GM12874 (cell line): ENCODE measurements around the gene GLS.

Experiments used
- TF ChIP-seq, protein P1 (sequence below): IDR thresholded peaks from 2 replicates; pipeline ENCODE4 v1.5.1; 2011; ENCODE audit warnings: low read depth, mild to moderate bottlenecking, control low read depth, low read length, moderate library complexity; ENCODE audit not compliant: insufficient read depth

The GLS gene

DNA sequence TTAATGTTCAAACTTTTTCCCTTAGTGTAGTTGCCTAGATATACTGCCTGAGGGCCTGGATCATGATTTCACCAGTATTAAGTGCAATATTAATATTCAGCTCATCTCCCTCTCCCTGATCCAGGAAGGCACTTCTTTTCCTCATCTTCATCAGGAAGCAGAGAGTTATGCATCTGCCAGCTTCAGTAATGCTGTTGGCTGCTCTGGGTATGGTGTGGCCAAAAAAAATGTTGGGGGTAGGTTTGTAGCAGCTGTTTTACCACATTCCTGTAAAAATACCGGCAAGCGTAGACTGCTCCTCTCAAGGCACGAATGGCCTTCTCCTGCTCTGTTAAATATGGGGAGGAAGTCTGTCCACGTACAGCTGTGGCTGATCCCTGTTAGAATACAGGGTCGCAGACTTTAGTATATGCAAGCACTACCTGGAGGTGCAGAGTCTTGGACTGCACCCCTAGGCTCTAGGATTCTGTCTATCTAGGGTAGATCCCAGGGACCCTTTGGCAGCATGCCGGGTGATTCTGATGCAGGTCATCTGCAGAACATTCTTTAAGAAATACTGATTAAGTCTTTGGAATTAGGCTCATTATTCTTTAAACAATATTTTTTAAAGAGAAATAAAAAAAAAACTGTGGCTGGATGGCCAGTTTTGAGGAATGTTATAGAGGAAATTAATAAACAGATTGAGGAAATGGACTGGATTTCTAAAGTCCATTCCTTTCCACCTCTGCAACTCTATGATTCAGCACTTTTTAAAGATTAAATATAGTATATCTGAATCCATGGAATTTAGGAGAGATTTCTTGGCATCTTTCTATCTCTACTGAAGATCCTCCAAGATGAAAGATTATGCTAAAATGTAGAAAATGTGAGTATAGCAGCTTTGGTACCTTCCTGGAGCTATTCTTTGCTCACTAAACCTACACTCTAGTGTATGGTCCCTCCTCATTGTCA lies 21.0 kb upstream of the GLS start:
- TF ChIP-seq, protein P1, sequence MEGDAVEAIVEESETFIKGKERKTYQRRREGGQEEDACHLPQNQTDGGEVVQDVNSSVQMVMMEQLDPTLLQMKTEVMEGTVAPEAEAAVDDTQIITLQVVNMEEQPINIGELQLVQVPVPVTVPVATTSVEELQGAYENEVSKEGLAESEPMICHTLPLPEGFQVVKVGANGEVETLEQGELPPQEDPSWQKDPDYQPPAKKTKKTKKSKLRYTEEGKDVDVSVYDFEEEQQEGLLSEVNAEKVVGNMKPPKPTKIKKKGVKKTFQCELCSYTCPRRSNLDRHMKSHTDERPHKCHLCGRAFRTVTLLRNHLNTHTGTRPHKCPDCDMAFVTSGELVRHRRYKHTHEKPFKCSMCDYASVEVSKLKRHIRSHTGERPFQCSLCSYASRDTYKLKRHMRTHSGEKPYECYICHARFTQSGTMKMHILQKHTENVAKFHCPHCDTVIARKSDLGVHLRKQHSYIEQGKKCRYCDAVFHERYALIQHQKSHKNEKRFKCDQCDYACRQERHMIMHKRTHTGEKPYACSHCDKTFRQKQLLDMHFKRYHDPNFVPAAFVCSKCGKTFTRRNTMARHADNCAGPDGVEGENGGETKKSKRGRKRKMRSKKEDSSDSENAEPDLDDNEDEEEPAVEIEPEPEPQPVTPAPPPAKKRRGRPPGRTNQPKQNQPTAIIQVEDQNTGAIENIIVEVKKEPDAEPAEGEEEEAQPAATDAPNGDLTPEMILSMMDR: no peak

DNA sequence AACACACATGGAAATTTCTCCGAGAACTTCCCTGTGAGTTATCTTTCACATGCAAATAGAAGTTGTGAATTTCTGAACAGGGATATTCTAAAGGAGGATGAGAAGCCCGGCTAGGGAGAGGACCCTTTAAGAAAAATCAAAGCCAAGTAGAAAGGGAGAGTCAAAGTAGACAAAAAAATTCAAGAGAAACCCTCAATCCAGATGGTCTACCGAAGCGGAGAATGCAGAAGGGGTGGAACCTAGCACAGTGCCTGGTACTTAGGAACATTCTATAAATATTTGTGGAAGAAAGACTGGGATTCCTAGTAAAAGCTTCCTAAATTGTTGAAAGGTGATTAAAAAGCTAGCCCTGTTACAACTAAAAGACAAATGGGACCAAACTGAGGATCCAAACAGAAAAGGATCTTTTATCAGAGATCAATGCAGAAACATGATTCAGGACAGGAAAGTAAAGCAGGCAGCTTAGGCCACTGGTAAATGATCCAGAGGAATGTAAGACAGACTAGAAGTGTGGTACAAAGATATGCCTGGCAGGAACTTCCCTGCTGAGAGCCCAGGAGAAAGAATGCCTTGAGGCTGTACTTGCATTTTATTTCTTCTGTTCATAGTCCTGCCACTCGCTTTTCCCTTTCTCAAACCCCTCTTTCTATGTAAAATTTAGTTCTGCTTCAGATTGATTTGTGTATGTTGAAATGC lies 19.5 kb upstream of the GLS start:
- TF ChIP-seq, protein P1: no peak

DNA sequence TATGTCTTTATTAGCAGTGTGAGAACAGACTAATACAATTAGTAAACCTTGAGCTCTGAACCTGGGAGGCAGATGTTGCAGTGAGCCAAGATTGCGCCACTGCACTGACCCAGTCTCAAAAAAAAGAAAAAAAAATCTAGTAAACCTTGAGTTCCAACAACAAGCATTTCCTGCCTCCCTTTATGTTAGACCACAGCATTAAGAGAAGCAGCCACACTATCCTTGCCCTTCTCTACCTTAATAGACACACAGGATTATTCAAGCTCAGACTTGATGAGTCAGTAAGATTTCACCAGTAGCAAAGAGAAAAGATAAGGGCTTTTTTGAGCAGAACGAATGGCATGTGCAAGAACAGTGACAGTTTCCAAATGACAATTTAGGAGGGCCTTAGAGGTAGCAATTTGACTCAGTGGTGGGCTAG lies 18.0 kb upstream of the GLS start:
- TF ChIP-seq, protein P1: no peak

DNA sequence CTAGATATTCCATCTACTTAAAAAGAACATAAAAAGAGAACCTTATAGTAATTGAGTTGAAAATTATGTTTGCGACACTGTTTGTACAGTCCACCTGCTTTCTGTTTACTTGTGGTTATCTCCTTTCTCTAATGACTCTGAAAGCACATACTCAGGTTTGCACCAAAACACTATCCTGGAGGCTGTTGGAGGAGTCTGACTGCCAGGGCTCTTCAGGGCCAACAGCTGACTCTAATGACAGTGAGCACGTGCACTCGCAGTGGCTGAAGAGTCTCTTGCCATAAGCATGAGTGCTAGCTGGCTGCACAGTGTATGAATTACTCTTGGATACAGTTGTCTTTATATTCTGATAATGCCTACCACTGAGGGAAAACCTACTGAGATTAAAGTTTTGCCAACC lies 16.7 kb upstream of the GLS start:
- TF ChIP-seq, protein P1: no peak

DNA sequence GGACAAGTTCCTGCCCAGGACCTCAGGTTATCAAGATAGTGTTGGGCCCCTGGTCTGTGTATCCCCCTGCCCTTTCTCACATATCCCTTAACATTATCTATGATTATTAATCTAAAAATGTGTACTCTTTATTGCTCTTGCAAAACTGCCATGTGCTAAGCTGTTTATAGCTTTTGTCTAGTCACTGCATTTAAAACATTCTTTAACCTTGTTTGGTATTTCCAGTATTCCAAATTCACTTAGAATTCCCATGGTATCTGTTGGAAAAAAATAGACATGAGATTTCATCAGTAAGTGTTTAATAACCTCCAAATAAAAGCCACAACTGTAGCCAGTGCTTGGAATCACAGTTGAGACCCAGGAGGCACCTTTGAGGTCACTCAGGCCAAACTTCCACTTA lies 16.2 kb upstream of the GLS start:
- TF ChIP-seq, protein P1: no peak

DNA sequence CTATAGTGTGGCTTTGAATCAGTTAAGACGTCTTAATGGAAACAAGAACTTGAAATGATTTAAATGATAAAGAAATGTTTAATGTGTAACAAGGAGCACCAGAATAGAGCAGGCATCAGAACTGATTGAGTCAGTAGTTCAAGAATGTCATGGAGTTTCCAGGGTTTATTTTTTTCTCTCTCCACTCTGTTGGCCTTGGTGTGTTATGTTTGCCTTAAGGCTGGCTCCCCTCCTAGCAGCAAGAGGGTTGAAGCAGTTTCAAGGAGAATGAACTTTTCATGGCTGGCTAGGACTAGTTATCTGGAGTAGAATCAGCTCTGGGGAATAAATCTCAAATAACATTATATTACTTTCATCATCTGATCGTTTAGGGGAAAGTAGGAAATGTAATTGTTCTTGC lies 13.4 kb upstream of the GLS start:
- TF ChIP-seq, protein P1: no peak

DNA sequence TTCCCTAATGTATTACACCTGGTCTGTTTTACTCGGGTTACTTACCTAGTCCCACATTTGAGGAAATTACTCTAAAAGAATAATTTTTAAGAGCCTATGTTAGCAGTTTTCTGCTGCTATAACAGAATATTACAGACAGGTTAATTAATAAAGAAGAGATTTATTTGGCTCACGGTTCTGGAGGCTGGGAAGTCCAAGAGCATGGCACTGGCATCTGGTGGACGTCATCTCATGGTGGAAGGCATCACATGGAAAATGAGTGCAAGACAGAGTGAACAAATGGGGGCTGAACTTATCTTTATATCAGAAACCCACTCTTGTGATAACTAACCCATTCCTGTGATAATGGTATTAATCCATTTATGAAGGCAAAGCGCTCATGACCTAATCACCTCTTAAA lies 12.8 kb upstream of the GLS start:
- TF ChIP-seq, protein P1: no peak
